Measurements from ENCODE around the gene RAP1GDS1. TPM values are rescaled to one million over a fixed set of nuclear protein-coding genes. Genes with fewer than 3 reads are reported as not detected.
"Not testable (repeated sequence)": the region's sequence is repeated elsewhere in the genome, so short reads cannot be mapped to it uniquely, and the experiment has no call there.

The RAP1GDS1 gene
- total RNA-seq, 4 donors from 2014 or later: 29.8 to 52.2 (median 34.7) TPM

DNA sequence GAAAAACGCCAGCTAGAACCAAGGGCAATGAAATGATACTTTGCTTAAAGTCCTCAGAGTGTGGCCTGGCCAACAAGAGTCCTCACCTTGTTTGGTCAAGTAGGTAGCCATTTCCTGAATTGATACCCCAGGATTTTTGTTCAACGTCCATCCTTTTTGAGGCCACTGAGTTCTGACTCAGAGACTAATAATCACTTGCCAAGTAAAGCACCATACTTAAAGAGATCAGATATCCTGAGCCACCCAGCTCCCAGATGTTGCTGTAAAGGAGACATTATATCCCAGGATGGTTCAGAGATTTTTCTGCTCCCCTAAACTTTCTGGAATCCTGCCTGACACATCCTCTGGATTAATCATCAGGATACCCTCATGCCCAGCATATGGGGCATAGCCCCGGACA, 190.9 kb downstream of the RAP1GDS1 start:
- no peak for DNase-seq (ENCODE audit: extremely low spot score)
- Histone ChIP-seq H3K27me3 (no peaks in the 10 kb centered on the region), H3K4me1 (no peaks in the 10 kb centered on the region), H3K36me3 (no peaks in the 10 kb centered on the region), H3K4me3 (no peak overlapping the region), H3K9me3 (peaks cover 0 to 8% (median 5%) of the 10 kb centered on the region in 4 donors), H3K27ac (replicated peaks in 1 of 4) (no peak overlapping the region)
- TF ChIP-seq POLR2AphosphoS5 (IDR thresholded peaks at IDR 0.05): no peak
- TF ChIP-seq EP300 (IDR thresholded peaks at IDR 0.05): no peak
- no peak for TF ChIP-seq POLR2A (IDR thresholded peaks at IDR 0.05; ENCODE audit: low read depth)
- TF ChIP-seq, protein P1, sequence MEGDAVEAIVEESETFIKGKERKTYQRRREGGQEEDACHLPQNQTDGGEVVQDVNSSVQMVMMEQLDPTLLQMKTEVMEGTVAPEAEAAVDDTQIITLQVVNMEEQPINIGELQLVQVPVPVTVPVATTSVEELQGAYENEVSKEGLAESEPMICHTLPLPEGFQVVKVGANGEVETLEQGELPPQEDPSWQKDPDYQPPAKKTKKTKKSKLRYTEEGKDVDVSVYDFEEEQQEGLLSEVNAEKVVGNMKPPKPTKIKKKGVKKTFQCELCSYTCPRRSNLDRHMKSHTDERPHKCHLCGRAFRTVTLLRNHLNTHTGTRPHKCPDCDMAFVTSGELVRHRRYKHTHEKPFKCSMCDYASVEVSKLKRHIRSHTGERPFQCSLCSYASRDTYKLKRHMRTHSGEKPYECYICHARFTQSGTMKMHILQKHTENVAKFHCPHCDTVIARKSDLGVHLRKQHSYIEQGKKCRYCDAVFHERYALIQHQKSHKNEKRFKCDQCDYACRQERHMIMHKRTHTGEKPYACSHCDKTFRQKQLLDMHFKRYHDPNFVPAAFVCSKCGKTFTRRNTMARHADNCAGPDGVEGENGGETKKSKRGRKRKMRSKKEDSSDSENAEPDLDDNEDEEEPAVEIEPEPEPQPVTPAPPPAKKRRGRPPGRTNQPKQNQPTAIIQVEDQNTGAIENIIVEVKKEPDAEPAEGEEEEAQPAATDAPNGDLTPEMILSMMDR (IDR thresholded peaks at IDR 0.05): no peak
- WGBS: 98% methylated on average over 3 of the region's 3 CpGs
- intact Hi-C loops (cut with DNase I): no loop called here

DNA sequence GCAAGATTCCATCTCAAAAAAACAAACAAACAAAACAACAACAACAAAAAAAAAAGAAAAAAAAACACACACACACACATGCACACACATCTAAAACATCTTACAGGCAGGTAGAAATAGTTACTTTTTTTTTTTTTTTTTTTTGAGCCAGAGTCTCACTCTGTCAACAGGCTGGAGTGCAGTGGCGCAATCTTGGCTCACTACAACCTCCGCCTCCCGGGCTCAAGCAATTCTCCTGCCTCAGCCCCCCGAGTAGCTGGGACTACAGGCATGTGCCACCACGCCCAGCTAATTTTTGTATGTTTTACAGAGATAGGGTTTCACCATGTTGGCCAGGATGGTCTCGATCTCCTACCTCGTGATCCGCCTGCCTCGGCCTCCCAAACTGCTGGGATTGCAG, 196.2 kb downstream of the RAP1GDS1 start:
- H3K4me3 ChIP-seq; DNase-seq (ENCODE audit: extremely low spot score); H3K27ac ChIP-seq (replicated peaks in 1 of 4); H3K36me3 ChIP-seq; intact Hi-C loops (cut with DNase I); H3K9me3 ChIP-seq; H3K27me3 ChIP-seq; H3K4me1 ChIP-seq: not testable (repeated sequence)
- 95% methylated on average over 9 of the region's 9 CpGs for WGBS

DNA sequence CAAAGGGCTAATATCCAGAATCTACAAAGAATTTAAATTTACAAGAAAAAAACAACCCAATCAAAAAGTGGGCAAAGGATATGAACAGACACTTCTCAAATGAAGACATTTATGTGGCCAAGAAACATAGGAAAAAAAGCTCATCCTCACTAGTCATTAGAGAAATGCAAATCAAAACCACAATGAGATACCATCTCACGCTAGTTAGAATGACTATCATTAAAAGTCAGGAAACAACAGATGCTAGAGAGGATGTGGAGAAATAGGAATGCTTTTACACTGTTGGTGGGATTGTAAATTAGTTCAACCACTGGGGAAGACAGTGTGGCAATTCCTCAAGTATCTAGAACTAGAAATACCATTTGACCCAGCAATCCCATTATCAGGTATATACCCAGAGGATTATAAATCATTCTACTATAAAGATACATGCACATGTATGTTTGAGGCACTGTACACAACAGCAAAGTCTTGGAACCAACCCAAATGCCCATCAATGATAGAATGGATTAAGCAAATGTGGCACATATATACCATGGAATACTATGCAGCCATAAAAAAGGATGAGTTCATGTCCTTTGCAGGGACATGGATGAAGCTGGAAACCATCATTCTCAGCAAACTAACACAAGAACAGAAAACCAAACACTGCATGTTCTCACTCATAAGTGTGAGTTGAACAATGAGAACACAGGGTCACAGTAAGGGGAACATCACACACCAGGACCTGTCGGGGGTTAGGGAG, 200.1 kb downstream of the RAP1GDS1 start:
- 90% methylated on average over 2 of the region's 2 CpGs for WGBS
- H3K9me3 ChIP-seq; H3K4me1 ChIP-seq; DNase-seq (ENCODE audit: extremely low spot score); H3K27ac ChIP-seq (replicated peaks in 1 of 4); H3K27me3 ChIP-seq; H3K36me3 ChIP-seq; H3K4me3 ChIP-seq: not testable (repeated sequence)
- intact Hi-C loops (cut with DNase I): loop anchor here (10.0 kb wide), 1 partner anchor 1004 kb away; no protein-coding TSS in a partner anchor

DNA sequence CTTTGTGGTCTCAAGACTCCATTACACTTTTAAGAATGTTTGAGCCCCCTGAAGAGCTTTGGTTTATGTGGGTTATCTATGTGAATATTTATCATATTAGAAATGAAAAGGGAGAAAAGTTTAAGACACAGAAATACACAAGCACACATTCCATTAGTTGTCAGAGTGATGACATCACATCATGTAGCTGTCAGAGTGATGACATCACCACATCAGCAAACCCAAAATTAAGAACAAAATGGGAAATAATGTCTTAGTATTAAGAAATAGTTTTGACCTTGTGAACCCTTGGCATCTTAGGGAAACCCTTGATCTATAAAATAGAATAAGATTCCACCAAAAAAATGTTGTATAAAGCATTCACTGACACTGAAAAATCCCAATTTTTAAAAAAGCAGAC, 201.3 kb downstream of the RAP1GDS1 start:
- H3K27me3 ChIP-seq: no peaks in the 10 kb centered on the region
- H3K36me3 ChIP-seq: no peaks in the 10 kb centered on the region
- TF ChIP-seq, protein P1 (IDR thresholded peaks at IDR 0.05): no peak
- TF ChIP-seq POLR2AphosphoS5 (IDR thresholded peaks at IDR 0.05): no peak
- no peaks in the 10 kb centered on the region for H3K9me3 ChIP-seq
- no peak overlapping the region for H3K27ac ChIP-seq (replicated peaks in 1 of 4)
- intact Hi-C loops (cut with DNase I): loop anchor here (10.0 kb wide), 1 partner anchor 1002 kb away; no protein-coding TSS in a partner anchor
- DNase-seq (ENCODE audit: extremely low spot score): no peak
- peaks cover 0 to 5% (median 4%) of the 10 kb centered on the region in 4 donors for H3K4me1 ChIP-seq
- H3K4me3 ChIP-seq: no peak overlapping the region

DNA sequence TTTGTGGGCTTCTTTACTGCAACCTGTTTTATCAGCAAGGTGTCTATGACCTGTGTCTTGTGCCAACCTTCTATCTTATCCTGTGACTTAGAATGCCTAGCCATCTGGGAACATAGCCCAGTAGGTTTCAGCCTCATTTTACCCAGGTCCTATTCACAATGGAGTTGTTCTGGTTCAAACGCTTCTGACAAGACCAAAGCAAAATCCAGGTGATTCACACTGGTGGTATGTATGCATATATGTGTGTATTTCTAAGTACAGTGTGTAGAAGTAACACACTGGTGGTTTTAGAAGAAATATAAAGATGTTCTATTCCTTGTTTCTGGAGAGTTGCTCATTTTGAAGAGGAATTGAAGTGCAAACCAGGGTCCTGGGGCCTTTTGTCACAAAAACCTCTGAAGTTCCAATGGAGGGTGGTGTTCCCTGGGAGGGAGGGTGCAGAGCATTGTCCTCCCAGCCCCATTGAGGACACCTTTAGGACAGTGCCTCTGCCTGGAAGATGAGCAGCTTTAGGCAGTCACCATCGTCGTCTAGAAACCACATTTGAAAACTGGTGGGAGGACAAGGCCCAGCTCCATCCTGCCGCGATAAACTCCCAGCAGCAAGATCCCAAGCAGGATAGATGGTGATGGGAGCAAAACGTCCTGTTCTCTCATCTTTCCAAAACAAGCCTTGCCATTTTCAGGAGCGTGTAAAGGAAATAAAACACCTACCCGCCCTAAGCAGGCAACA, 205.8 kb downstream of the RAP1GDS1 start:
- Histone ChIP-seq H3K36me3 (peaks cover 0 to 6% (median 0%) of the 10 kb centered on the region in 4 donors), H3K9me3 (no peaks in the 10 kb centered on the region), H3K27me3 (no peaks in the 10 kb centered on the region), H3K27ac (replicated peaks in 1 of 4) (no peak overlapping the region), H3K4me1 (peaks cover 0 to 22% (median 17%) of the 10 kb centered on the region in 4 donors), H3K4me3 (peak overlapping the region in 2 of 4 donors; percentile 40 to 42)
- DNase-seq (ENCODE audit: extremely low spot score): peak; percentile 79
- no peak for TF ChIP-seq POLR2AphosphoS5 (IDR thresholded peaks at IDR 0.05)
- WGBS: 39% methylated on average over 8 of the region's 8 CpGs
- intact Hi-C loops (cut with DNase I): loop anchor here (5.0 to 10.0 kb wide), 4 partner anchors 190 to 1620 kb away; partner anchors contain the start of genes METAP1 and TSPAN5

DNA sequence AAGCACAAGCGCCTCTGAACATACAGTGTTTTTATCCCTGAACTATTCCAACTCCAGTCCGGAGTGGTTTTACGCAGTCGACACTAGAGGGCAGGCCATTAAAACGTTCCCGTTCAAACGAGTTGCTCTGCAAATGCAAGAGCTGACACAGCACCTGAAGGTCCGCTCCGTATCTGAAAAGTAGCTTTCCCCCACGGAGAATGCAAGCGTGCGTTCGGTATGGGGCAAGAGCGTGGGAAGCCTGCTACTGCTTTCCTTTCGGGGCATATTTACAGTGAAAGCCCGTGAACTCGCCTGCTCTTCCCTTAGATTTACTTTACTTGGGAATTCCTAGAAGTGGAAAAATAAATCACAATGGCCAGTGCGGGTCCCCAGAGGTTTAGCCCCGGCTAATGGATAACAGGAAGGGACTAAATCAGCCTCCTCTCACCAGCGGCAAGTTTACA, 206.5 kb downstream of the RAP1GDS1 start:
- H3K4me3 ChIP-seq: peak overlapping the region; percentile 39 to 55 (median 41)
- H3K27ac ChIP-seq (replicated peaks in 1 of 4): no peak overlapping the region
- peaks cover 0 to 9% (median 0%) of the 10 kb centered on the region in 4 donors for H3K36me3 ChIP-seq
- intact Hi-C loops (cut with DNase I): loop anchor here (5.0 to 10.0 kb wide), 4 partner anchors 190 to 1620 kb away; partner anchors contain the start of genes METAP1 and TSPAN5
- no peaks in the 10 kb centered on the region for H3K9me3 ChIP-seq
- under 1% methylated on average over 20 of the region's 20 CpGs for whole genome bisulfite sequencing
- DNase-seq (ENCODE audit: extremely low spot score): no peak
- TF ChIP-seq POLR2AphosphoS5 (IDR thresholded peaks at IDR 0.05) (peak in 1 of 2 donors; percentile 53), EP300 (IDR thresholded peaks at IDR 0.05) (no peak), POLR2A (IDR thresholded peaks at IDR 0.05; ENCODE audit: low read depth) (no peak)
- TF ChIP-seq, protein P1 (IDR thresholded peaks at IDR 0.05): peak; percentile 73 to 80 (median 76)
- peaks cover 0 to 22% (median 17%) of the 10 kb centered on the region in 4 donors for H3K4me1 ChIP-seq
- no peaks in the 10 kb centered on the region for H3K27me3 ChIP-seq

Measured in esophagus muscularis mucosa (tissue), 4 donors.